Common myeloid progenitor, CD34-positive (primary cell): ENCODE measurements around the gene CAMK1.

ENCODE experiments used
- CTCF ChIA-PET: fragments of 350-600 bp; sonication (Branson Sonifier 250); formaldehyde crosslinking; loops from one replicate; lab custom pipeline; 2021; ENCODE audit warnings: antibody characterized with exemption; lab: Charles Lee
- POLR2A ChIA-PET: fragments of 350-600 bp; sonication (Branson Sonifier 250); formaldehyde crosslinking; loops from one replicate; lab custom pipeline; 2021; ENCODE audit warnings: antibody characterized with exemption; lab: Charles Lee
- DNase-seq, 3 donors: peaks; one replicate each; pipeline versions ENCODE4 v3.0.0 to v3.0.0-alpha.2; 2013
- H3K27ac ChIP-seq, 2 experiments: 1 replicate in 1 of 2; 2 replicates in 1 of 2; pipeline ENCODE4 v1.7.0; 2013; ENCODE audit warnings: inconsistent platforms in 2 of 2, low read length in 2 of 2, mild to moderate bottlenecking in 2 of 2, low read depth in 1 of 2, moderate library complexity in 1 of 2; ENCODE audit not compliant: severe bottlenecking in 2 of 2, insufficient read depth in 1 of 2, poor library complexity in 1 of 2
- H3K27me3 ChIP-seq, 5 experiments: replicated peaks in 2 of 5; 1 replicate in 3 of 5; 2 replicates in 2 of 5; pipeline versions ENCODE4 v1.6.1 to v1.7.0; 2013; ENCODE audit warnings: low read length in 4 of 5, mild to moderate bottlenecking in 2 of 5, moderate library complexity in 2 of 5, inconsistent platforms in 1 of 5; ENCODE audit not compliant: insufficient read depth in 5 of 5, control insufficient read depth in 4 of 5
- H3K36me3 ChIP-seq, 4 experiments: 1 replicate in 2 of 4; 2 replicates in 2 of 4; pipeline versions ENCODE4 v1.6.1 to v1.7.0; 2013; ENCODE audit warnings: low read length in 3 of 4, control low read depth in 1 of 4, mild to moderate bottlenecking in 1 of 4; ENCODE audit not compliant: control insufficient read depth in 4 of 4, insufficient read depth in 4 of 4
- H3K4me1 ChIP-seq, 4 experiments: 1 replicate in 3 of 4; 2 replicates in 1 of 4; pipeline versions ENCODE4 v1.6.1 to v1.7.1; 2013; ENCODE audit warnings: low read length in 3 of 4, mild to moderate bottlenecking in 3 of 4, control low read depth in 1 of 4, inconsistent platforms in 1 of 4, moderate library complexity in 1 of 4; ENCODE audit not compliant: control insufficient read depth in 4 of 4, insufficient read depth in 4 of 4; ENCODE audit errors: control extremely low read depth in 1 of 4
- H3K4me3 ChIP-seq, 7 experiments: 1 replicate in 4 of 7; 2 replicates in 3 of 7; pipeline versions ENCODE4 v1.5.1 to v1.7.0; 2013; ENCODE audit warnings: mild to moderate bottlenecking in 7 of 7, low read length in 6 of 7, moderate library complexity in 6 of 7, inconsistent platforms in 2 of 7, low read depth in 2 of 7, control low read depth in 1 of 7; ENCODE audit not compliant: insufficient read depth in 4 of 7, control insufficient read depth in 1 of 7; ENCODE audit errors: extremely low read depth in 1 of 7
- H3K9me3 ChIP-seq, 5 experiments: 1 replicate in 4 of 5; 2 replicates in 1 of 5; pipeline versions ENCODE4 v1.6.1 to v1.7.1; 2013; ENCODE audit warnings: low read length in 4 of 5, mild to moderate bottlenecking in 2 of 5, inconsistent platforms in 1 of 5, low read depth in 1 of 5, moderate library complexity in 1 of 5; ENCODE audit not compliant: control insufficient read depth in 4 of 5, insufficient read depth in 2 of 5; ENCODE audit errors: control extremely low read depth in 1 of 5
- WGBS: methylation state at CpG from one replicate; pipeline ENCODE4 v1.1.5; 2013; ENCODE audit not compliant: insufficient coverage; 5-methylcytosine and 5-hydroxymethylcytosine counted together

The CAMK1 gene

DNA sequence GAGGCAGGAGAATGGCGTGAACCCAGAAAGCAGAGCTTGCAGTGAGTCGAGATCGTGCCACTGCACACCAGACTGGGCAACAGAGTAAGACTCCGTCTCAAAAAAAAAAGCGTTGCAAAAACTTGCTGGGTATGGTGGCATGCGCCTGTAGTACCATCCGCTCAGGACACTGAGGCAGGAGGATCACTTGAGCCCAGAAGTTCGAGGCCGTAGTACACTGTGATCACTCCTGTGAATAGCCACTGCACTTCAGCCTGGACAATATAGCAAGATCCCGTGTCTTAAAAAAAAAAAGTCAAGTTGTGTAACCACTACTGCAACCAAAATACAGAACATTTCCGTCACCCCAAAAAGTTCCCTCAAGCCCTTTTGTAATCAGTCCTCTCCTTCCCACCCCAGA lies 24.7 kb upstream of the CAMK1 start:
- Histone ChIP-seq H3K4me3 (peak overlapping the region in 1 of 7 experiments; percentile 79), H3K4me1 (peaks cover 11 to 27% (median 21%) of the 10 kb centered on the region in 4 experiments), H3K27me3 (no peaks in the 10 kb centered on the region), H3K27ac (no peak overlapping the region), H3K9me3 (no peaks in the 10 kb centered on the region), H3K36me3 (peaks cover 12 to 43% (median 29%) of the 10 kb centered on the region in 4 experiments)
- ChIA-PET POLR2A (interaction anchor here (1.0 kb wide), 1 partner anchor 14 kb away, joined by 3 read pairs; no protein-coding TSS in a partner anchor), CTCF (no interaction called here)
- DNase-seq: no peak
- WGBS: 98% methylated on average over 11 of the region's 11 CpGs

DNA sequence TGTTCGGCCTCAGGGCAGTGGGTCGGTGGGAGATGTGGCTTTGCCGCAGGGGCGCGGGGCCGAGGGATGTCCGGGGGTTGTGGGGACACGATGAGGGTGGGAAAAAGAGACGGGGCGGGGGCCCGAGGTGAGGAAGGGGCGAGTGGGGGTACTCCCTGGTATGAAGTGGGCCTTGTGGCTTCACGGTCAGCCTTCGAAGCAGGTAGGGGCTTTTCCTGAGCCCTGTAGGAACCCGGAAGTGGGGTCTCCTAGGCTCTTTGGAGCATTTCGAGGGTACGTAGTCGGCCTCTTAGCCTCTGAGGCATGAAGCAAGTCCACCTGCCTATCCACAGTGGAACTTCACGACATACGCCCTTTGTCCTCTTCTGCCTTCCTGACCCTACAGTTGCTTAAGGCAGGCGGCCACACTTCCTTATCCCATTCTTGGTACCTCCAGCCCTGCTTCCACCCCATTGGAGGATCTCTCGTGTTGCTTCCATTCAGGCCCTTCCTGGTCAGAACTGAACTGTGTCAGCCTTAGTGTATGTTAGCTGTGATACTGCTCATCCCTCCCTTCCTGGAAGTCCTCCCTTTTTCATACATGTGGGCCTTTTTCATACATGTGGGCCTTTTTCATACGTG lies 23.5 kb upstream of the CAMK1 start:
- ChIA-PET CTCF (interaction anchor here (0.9 to 1.6 kb wide), 6 partner anchors 9 to 63 kb away, joined by 3 to 4 read pairs (median 3); partner anchors contain the start of gene OGG1), POLR2A (interaction anchor here (1.1 to 1.3 kb wide), 4 partner anchors 11 to 62 kb away, joined by 4 to 9 read pairs (median 6); partner anchors contain the start of gene BRPF1)
- peaks cover 7 to 40% (median 27%) of the 10 kb centered on the region in 4 experiments for H3K36me3 ChIP-seq
- no peaks in the 10 kb centered on the region for H3K27me3 ChIP-seq
- H3K9me3 ChIP-seq: no peaks in the 10 kb centered on the region
- DNase-seq: peak; percentile 29 to 63 (median 53)
- peak overlapping the region; percentile 96 to 98 for H3K27ac ChIP-seq
- peak overlapping the region; percentile 79 to 98 (median 86) for H3K4me3 ChIP-seq
- WGBS: under 1% methylated on average over 15 of the region's 23 CpGs
- H3K4me1 ChIP-seq: peaks cover 11 to 27% (median 21%) of the 10 kb centered on the region in 4 experiments

DNA sequence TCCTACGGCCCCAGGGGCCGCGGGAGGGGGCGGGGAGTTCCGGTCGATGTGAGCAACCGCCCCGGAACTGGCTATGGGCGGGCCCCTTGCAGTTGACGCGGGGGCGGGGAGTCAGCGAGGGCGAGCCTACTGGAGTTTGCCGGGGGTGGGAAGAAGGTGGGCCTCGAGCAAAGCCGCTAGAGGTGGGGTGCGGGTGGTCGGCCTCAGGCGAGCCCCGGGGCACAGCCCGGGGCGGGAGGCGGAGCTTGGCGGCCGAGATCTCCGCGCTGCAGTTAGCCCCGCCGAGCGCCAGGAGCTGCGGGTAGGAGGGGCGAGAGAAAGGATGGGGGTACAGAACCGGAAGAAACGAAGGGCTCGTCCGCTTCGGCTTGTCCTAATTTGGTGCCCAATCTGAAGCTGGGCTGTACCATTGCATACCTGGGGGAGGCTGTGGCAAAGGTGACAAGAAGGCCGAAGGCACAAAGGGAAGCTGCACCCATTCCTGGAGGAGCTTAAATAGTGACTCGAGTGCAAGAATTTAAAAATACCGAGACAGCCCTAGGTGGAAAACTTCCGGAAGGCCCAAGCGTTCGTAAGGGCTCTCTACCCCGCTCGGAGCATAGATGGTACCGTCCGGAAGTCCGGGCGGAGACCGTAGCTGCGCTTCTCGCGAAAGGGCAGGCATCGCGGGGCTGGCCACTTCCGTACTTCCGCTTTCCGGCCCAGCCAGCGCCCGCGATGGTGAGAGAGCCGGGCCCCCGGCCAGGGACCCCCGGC lies 22.8 kb upstream of the CAMK1 start, which contains the start of the genes ARPC4 and TADA3:
Gene ARPC4 (plus strand): TSS at position 678 of the 756 bp plus-strand sequence. CDS start 40 bp downstream, at position 718.
Gene TADA3 (minus strand): TSS at position 69 of the 756 bp plus-strand sequence. CDS start 1,007 bp downstream, outside the sequence.
- peaks cover 11 to 27% (median 21%) of the 10 kb centered on the region in 4 experiments for H3K4me1 ChIP-seq
- peak within 1 kb of the TSS; percentile 96 to 98 for H3K27ac ChIP-seq
- no peaks in the 10 kb centered on the region for H3K27me3 ChIP-seq
- no peaks in the 10 kb centered on the region for H3K9me3 ChIP-seq
- H3K4me3 ChIP-seq: peak within 1 kb of the TSS; percentile 79 to 98 (median 86)
- ChIA-PET POLR2A (interaction anchor here (0.5 to 1.3 kb wide), 5 partner anchors 10 to 340 kb away, joined by 3 to 9 read pairs (median 5); partner anchors contain the start of gene BRPF1), CTCF (interaction anchor here (0.9 to 1.6 kb wide), 6 partner anchors 9 to 62 kb away, joined by 3 to 4 read pairs (median 3); partner anchors contain the start of gene OGG1)
- peaks cover 7 to 37% (median 22%) of the 10 kb centered on the region in 4 experiments for H3K36me3 ChIP-seq
- DNase-seq: peak; percentile 97 to 98 (median 98)
- WGBS: under 1% methylated on average over 56 of the region's 65 CpGs

DNA sequence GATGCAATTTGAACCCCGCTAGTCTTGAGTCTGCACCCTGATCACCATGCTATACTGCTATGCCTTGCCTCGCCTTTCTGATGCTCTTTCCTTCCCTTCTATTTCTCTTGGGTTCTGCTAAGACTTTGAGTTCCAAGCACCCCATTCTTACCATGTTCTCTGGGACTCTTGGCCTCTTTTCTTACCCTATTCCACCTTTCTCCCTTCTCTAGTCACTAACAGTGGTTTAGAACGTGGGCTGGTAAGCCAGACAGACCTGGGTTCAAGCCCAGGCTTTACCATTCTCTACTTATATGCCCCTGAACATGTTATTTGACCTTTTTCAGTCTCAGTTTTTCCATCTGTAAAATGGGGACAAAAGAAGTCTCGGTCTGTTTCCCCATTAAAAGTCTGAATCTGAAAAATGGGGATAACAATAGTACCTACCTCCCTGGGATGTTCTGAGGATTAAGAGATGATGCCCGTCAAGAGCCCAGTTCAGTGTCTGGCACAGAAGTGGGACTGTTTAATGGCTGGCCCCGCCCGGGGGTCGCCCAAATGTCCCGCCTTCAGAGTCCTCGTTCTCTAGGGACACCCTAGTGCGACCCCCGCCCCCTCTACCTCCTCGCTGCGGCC lies 22.1 kb upstream of the CAMK1 start:
- H3K4me3 ChIP-seq: peak overlapping the region; percentile 79 to 98 (median 86)
- H3K36me3 ChIP-seq: peaks cover 7 to 37% (median 21%) of the 10 kb centered on the region in 4 experiments
- ChIA-PET CTCF (interaction anchor here (0.9 to 2.7 kb wide), 11 partner anchors 9 to 64 kb away, joined by 3 to 10 read pairs (median 4); partner anchors contain the start of gene OGG1), POLR2A (interaction anchor here (1.1 to 1.3 kb wide), 4 partner anchors 9 to 61 kb away, joined by 4 to 9 read pairs (median 6); partner anchors contain the start of gene BRPF1)
- H3K27ac ChIP-seq: peak overlapping the region; percentile 96 to 98
- H3K9me3 ChIP-seq: no peaks in the 10 kb centered on the region
- no peaks in the 10 kb centered on the region for H3K27me3 ChIP-seq
- 14% methylated on average over 10 of the region's 14 CpGs for WGBS
- DNase-seq: no peak
- H3K4me1 ChIP-seq: peaks cover 11 to 27% (median 21%) of the 10 kb centered on the region in 4 experiments

DNA sequence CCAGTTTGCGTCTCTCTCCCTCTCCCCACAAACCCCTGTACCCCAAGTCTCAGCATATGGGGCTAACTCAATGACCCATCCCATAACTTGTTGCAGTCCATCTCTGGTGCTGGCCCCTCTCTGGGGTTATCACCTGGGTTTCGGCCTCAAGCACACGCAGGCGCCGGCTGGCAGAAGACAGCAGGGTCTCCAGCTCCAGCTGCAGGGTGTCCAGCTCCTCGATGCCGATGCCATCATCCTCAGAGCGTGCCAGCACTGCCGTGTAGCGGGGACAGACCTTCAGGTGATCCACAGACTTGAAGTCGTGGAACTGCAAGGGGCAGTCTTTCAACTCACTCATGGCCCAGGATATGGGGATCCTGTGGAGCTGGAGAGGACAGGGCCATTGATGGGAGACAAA lies 21.4 kb upstream of the CAMK1 start:
- Histone ChIP-seq H3K9me3 (no peaks in the 10 kb centered on the region), H3K36me3 (peaks cover 8 to 41% (median 25%) of the 10 kb centered on the region in 4 experiments), H3K4me3 (peak overlapping the region in 1 of 7 experiments; percentile 79), H3K4me1 (peaks cover 11 to 32% (median 21%) of the 10 kb centered on the region in 4 experiments), H3K27me3 (no peaks in the 10 kb centered on the region), H3K27ac (no peak overlapping the region)
- CTCF ChIA-PET: interaction anchor here (0.9 to 2.7 kb wide), 6 partner anchors 9 to 64 kb away, joined by 3 to 10 read pairs (median 6); no protein-coding TSS in a partner anchor
- DNase-seq: no peak
- POLR2A ChIA-PET: no interaction called here
- 96% methylated on average over 10 of the region's 11 CpGs for WGBS

DNA sequence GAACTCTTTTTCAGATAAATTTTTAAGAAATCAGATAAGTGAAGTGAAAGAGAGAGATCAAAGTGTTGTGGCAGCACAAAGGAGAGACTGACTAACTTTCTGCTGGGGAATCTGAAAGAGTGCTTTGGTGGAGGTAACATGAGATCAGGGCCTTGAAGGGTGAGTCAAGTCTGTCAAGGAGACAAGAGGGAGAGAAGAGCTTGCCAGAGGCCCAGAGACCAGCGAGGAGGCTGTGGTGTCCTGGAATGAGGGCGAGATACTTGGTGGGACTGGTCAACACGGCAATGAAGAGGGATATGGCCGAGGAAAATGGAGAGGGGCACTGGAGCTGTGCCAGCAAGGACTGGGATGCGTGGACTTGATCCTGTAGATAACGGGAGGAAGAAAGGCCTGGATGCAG lies 18.0 kb upstream of the CAMK1 start:
- H3K9me3 ChIP-seq: no peaks in the 10 kb centered on the region
- DNase-seq: no peak
- H3K36me3 ChIP-seq: peaks cover 17 to 57% (median 41%) of the 10 kb centered on the region in 4 experiments
- H3K27ac ChIP-seq: no peak overlapping the region
- peaks cover 0 to 25% (median 9%) of the 10 kb centered on the region in 4 experiments for H3K4me1 ChIP-seq
- CTCF ChIA-PET: no interaction called here
- H3K4me3 ChIP-seq: no peak overlapping the region
- 98% methylated on average over 6 of the region's 6 CpGs for WGBS
- H3K27me3 ChIP-seq: no peaks in the 10 kb centered on the region
- POLR2A ChIA-PET: interaction anchor here (0.6 kb wide), 1 partner anchor 14 kb away, joined by 4 read pairs; no protein-coding TSS in a partner anchor
